Limb (tissue), 2 donors: ENCODE results near the gene LLGL1.

Experiments
- DNase-seq, 2 donors: peaks; one replicate each; pipeline ENCODE4 v3.0.0-alpha.2; 2016; ENCODE audit errors: extremely low spot score in 2 of 2

The LLGL1 gene

DNA sequence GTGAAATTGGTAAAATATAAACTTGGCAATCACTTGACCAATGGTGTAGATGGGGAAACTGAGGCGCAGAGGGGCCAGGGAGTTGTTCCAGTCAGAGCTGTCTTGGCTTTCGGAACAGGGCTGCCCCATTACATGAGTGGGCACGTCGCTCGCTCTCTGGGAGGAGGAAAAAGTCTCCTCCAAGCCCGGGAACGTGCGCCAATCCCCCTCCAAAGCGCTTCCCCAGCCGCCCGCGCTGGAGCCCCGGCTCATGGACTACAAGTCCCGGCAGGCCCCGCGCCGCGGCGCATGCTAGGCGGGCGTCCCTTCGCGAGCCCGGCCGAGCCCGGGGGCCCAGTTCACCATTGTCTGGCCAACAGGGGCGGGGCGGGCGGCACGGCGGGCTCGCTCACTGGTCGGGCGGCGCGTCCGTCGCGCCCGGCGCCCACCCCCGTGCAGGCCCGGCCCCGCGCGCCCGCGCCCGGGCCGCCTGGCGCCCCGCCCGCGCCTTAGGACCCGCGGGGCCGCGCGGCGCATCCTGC is at the start of gene LLGL1:
LLGL1 (plus strand) TSS at position 515 of the 521 bp plus-strand sequence. CDS start 48 bp downstream, outside the sequence.
- peak; percentile 95 to 99 for DNase-seq

DNA sequence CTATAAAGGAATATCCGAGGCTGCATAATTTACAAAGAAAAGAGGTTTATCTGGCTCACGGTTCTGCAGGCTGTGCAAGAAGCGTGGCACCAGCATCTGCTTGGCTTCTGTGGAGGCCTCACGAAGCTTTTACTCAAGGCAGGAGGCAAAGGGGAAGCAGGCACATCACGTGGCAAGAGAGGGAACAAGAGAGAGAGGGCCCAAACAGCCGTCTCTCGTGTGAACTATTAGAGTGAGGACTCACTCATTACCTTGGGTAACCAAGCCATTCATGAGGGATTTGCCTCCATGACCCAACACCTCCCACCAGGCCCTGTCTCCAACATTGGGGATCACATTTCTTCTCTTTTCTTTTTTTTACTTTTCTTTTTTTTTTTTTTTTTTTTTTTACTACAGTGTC is 49.3 kb upstream of the LLGL1 start:
- DNase-seq = no peak

DNA sequence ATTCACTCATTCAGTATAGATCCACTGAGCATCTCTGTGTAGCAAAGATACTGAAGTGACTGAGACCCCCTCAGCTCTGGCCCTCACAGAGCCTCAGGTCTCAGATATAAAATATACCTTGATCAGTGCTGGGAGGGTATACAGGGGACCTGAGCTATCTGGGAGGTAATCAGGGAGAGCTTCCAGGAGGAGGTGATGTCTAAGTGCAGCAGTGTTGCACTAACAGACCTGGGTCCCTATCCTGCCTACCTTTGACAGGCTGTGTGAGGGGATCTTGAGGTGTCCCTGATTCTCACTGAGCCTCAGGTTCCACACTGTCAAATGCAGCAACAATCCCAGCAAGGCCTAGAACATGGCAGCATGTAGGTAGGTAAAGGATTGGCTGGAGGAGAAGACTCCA is 48.3 kb upstream of the LLGL1 start:
- no peak for DNase-seq

DNA sequence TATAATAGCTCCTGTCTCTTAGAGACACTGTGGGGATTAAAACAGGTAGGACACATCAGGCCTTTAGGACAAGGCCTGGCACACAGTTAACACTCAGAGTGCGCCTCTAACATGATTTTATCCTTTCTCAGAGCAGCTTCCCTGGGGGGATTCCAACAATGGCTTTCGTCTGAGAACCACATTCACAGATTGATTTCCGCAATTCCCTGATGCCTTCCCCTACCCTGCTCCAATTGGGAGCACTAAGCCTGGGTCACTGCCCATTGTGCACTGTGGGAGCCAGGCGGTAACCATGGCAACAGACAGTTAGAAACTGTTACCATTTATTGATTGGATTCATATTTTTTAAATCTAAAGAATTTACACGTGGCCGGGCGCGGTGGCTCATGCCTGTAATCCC is 47.7 kb upstream of the LLGL1 start:
- DNase-seq = no peak

DNA sequence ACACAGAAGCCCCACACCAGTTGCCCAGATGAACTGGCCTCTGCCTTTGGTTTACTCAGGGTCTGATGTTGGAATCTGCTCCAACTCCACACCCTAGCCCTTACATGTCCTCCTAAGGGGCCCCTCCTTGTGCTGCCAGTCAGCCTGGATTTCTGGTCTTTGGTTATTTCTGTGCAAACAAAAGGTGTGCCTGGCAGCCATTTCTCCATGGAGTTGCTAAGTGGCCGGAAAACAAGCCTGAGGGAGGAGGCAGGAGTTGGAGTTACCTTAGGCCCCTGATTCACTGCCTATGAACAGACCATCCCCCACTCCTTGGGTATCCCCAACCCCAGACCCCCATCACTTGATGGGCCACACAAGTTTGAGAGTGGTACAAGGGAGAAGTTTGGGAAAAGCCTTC is 46.2 kb upstream of the LLGL1 start:
- no peak for DNase-seq

DNA sequence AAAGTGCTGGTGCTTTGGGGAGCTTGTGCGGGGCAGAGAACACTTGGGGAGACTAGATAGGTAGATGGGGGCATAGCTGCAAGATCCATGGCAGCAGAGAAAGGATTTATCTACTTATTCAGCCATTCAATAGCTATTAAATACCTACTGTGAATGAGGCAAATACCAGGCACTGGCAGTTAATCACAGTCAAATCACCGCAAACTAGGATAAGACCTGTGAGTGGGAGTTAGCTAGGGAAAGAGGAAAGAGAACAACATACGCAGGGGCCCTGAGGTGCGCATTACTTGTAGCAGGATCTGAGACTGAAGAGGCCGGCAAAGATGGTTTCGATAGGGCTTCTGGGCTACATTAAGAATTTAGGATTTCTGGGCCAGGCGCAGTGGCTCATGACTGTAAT is 45.6 kb upstream of the LLGL1 start:
- no peak for DNase-seq

DNA sequence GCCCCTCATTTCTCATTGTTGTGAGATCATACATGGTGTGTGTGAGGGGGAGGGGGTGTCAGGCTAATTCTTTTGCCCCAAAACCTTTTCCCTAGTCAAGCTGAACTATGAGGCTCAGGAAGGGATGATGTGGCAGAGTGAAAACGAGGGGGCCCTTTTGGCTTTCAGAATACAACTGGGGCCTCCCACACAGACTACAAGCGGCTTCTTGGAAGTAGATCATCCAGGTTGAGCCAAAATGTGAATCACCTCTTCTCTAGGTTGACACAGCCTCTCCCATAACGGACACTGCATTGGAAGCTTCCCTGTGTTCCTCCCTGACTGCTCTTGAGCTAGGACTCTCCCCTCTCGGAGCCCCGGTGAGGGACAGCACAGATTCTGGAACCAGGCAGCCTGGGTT is 44.1 kb upstream of the LLGL1 start:
- no peak for DNase-seq

- peak in 1 of 2 donors; percentile 40 for DNase-seq
Measured at GRCh38 chr17:18182110-18182977, 43.1 kb upstream of the LLGL1 start.

DNA sequence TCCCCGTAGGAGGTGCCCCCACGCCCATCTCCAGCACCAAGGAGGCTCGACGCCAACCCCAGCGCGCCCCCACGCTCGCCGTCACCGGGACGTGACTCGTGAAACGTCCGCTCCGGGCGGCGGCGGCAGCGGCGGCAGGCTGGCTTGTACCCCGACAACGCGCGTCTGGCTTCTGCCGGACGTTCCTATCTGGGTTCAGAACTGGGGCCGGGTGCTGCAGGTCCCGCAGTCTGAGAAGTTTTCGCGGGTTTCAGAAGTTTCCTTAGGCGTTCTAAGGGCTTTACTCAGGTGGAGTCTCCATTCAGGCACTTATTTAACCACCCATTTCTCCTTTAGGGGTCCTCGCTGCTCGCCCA is 42.5 kb upstream of the LLGL1 start:
- DNase-seq = peak; percentile 83 to 92

- peak; percentile 99 for DNase-seq
Measured at GRCh38 chr17:18183334-18184142, 41.9 kb upstream of the LLGL1 start, which contains the start of gene ALKBH5. ALKBH5 (plus strand) TSS chr17:18183828; CDS start chr17:18184244, 416 bp downstream.

- DNase-seq = peak in 1 of 2 donors; percentile 61
Measured at GRCh38 chr17:18184143-18185031, 41.0 kb upstream of the LLGL1 start.

- DNase-seq = no peak
Measured at GRCh38 chr17:18185391-18185790, 40.0 kb upstream of the LLGL1 start.

GRCh38 chr17:18185832-18186626 is 39.4 kb upstream of the LLGL1 start:
- DNase-seq = no peak

- DNase-seq = no peak
Measured at GRCh38 chr17:18186627-18186982, 38.8 kb upstream of the LLGL1 start.

DNA sequence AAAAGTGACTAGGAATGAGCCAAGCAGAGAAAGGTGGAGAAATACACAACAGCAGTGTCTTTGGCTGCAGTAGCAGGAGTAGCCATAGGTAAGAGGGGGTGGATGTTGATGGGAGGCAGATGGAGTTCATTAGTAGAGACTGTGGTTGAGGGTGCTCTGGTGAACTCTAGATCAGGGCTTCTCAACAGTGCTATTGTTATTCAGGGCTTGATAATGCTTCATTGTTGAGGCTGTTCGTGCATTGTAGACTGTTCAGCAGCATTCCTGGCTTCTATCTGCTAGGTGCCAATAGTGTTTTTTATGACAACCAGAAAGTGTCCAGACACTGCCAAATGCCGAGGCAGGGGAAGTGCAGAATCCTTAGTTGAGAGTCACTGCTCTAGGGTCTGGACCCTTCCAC is 38.2 kb upstream of the LLGL1 start:
- no peak for DNase-seq

- DNase-seq = no peak
Measured at GRCh38 chr17:18187821-18188761, 37.3 kb upstream of the LLGL1 start.

DNA sequence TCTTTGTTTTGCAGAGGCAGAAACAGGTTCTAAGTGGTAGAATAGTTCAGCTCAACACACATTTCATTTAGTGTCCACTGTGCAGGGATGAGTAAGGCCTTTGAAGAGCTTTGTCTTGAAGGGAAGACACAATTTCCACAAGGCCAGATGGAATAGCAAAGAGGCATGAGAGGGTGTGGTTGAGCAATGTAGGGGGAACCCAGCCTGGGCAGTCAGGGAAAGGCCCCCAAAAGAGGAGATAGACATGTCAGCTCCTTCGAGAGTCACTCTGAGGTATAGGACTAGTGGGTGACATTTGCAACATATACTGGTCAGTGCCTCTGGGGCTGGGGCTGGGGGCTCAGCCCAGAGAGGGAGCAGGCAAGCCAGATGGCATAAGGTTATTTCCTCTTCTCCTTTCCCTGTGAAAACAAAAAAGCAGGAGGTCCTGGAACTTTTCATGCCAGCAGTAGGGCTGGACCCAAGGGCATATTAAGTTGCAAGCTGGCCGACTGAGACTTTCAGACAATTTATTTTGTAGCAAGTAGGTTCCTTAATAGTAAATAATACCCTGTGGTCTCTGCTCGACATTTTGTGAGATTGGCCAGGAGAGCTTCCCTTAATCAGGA is 34.7 kb upstream of the LLGL1 start:
- no peak for DNase-seq

DNA sequence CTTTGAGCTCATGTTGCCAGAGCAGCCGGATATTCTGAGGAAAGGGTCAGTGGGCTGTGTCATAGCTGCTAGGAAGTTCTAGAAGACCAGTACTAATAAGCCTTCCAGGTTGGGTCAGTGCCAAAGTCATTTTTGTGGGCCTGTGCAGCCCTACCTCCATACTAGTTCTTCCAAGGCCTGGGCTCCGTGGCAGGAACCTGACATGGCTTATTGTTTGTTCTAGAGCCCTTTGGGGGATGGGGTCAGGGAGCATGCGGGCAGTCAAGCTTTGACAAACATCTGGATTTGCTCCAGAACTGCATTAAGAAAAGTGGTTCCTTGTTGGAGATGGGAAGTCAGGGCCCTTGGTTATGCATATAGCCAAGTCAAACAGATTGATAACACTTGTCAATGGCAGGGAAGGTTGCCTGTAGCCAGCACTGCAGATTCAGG is 34.2 kb upstream of the LLGL1 start:
- no peak for DNase-seq

- DNase-seq = no peak
Measured at GRCh38 chr17:18191967-18192366, 33.5 kb upstream of the LLGL1 start.
